Stimulated activated CD4-positive, alpha-beta T cell treated with anti-CD3 and anti-CD28 coated beads, Interleukin-12 subunit alpha, Interleukin-12 subunit beta, amount 100 ng/mL, for 4 hours (primary cell): ENCODE data around the gene POLDIP2.
"Not testable (repeated sequence)": the region's sequence is repeated elsewhere in the genome, so short reads cannot be mapped to it uniquely, and the experiment has no call there.

Experiments
- DNase-seq: peaks from one replicate; pipeline ENCODE4 v3.0.0-alpha.2; 2020

The POLDIP2 gene

GRCh38 chr17:28364665-28365363, 7.5 kb upstream of the POLDIP2 start, which contains the start of gene SEBOX:
TSS of gene SEBOX (minus strand) at chr17:28365199. CDS start at chr17:28365151, 48 bp downstream.
- DNase-seq = no peak

GRCh38 chr17:28363776-28364650, 6.7 kb upstream of the POLDIP2 start:
- no peak for DNase-seq

- DNase-seq = no peak
These were observed 5.9 kb upstream of the POLDIP2 start for GRCh38 chr17:28363186-28363585.

DNA sequence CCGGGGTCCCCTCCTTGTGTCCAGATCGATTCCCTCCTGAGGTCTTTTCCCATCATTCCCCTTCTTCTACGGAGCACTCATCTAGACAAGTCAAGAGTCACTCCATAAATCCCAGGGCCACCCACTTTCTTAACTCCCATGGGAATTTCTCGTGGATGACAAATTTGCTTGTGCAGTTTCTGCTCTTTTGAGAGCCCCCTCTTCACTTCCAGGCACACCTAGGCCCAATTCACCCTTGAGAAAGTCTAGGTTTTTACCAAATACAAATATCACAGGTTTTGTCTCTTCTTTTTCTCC, 522 bp upstream of the POLDIP2 start:
- no peak for DNase-seq

DNA sequence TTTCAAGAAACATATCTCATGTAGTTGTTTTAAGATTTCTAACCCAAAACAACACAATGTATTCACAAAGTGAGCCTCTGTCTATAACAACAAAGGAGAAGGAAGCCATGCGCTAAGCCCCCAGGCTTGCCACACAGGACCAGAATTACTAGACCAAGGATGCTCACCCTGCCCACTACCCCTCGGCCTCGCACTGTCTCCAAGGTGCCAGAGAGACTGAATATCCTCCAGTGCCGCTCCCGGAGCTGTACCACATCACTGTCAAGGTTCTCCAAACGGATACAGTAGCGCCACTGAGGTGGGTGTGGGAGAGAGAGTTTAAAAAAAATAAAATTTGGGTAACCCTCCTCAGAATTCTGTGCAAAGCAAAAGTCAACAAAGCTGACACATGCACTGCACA, 7.1 kb downstream of the POLDIP2 start:
- no peak for DNase-seq

GRCh38 chr17:28348979-28349378, 8.3 kb downstream of the POLDIP2 start:
- DNase-seq = no peak

GRCh38 chr17:28347261-28347891, 10.0 kb downstream of the POLDIP2 start:
- no peak for DNase-seq

DNA sequence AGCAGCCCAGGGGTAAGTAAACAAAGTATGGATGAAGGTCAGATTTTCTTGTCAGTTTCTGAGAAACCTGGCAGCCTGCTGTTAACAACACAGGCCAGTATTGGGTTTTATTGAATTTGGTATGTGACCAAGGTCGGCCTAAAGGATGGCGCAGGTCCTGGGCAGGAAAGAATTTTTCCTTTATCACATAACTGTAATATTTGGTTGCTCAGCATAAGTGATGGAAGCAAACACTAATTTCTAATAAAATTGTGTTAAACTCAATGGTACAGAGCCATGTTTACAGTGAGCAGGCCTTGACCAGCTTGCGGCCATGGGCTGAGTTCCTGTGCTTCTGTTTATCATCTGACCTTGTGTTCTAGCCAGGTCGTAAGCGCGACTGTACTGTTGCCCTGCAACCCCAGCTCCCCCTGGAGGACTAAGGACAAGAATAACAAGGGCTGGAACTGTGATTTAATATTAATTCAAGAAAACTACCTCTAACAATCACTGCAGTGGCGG, 10.5 kb downstream of the POLDIP2 start:
- no peak for DNase-seq

DNA sequence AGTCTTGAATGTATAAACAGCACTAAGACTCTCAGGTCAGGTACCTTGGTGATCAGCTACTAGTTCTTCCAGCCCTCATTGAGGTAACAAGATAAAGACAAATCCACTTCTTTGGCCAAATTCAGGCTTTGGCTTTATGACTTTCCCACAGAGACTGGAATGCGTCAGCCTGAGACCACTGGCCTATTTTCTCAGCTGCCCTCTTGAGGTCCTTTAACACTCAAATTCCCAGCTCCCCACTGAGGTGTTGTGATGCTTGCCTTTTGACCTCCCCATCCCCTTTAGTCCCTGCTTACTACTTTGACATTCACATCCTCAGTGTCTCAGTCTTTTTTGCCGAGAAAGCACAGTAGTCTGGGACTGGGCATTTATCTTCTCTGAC, 11.1 kb downstream of the POLDIP2 start:
- no peak for DNase-seq

DNA sequence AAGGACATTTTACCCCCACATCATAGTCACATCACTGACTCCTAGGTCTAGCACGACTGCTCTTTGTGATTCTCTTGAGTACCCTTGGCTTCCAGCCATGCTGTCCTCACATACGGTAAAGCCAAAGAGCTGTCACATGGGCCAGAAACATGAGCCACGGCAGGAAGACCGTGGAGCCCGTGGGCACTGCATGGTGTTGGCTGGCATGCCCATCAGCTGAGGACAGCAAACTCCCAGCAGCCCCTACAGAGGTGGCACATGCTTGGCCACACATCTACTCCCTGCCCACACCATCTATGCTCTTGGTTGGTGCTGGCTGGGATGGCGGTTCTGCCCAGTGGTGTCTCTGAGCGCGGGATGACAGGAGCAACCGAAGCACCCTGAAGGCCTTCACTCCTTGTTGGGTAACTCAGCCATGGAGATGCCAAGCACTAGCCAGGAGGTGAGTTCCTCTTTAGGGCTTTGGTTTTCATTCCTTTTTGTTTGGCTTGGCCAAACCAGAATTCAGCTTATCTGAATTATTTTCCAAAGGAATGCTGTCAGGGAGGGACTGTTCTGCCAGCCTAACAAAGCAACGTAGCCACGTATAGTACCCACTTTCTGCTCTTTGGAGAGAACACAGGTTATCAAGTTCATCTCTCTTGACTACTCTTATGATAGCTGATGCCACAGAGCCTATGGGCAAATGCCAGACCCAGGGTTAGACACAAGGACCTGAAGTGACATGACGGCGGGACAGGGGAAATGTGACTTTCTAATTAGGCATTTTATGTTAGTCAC, 11.7 kb downstream of the POLDIP2 start:
- no peak for DNase-seq

DNA sequence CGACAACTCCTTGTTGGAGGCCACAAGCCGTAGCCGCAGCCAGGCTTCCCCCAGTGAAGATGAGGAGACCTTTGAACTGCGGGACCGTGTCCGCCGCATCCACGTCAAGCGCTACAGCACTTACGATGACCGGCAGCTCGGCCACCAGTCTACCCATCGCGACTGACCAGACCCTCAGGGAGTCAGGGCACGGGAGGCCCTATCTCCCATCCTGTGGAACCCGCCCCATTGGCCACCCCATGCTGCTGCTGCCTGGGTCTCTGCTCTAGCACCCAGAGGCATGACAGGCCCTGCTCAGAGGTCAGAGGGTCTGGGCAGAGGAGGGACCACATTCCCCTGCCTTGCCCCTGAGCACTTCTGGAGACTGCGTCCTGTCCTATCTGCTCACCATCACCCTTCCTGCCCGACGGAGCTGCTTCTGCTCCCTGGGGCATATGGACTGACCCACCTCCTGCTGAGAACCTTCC, 12.9 kb downstream of the POLDIP2 start:
- DNase-seq = no peak

- no peak for DNase-seq
These were observed 13.3 kb downstream of the POLDIP2 start for GRCh38 chr17:28344011-28344410.

DNA sequence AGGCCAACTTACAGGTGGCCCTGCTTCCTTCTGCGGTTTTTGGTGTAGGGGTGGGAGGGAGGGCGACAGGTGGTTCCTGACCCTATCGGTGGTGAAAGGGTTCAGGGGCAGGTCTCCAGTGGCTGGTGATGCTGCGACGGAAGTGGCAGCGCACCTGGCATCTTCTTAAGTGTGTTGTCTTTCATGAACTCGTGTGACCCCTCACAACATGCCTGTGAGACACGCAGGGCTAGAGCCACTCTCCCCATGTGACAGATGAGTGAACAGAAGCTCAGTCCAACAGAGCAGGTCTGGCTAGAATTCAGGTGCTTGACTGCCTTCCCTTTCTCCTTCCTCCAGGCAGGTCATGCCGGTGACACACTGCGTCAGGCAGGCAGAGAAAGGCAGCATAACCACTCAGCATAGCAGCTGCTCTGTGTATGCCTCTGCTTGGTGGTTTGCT, 13.8 kb downstream of the POLDIP2 start:
- no peak for DNase-seq

- no peak for DNase-seq
These were observed 15.0 kb downstream of the POLDIP2 start for GRCh38 chr17:28342313-28342712.

- no peak for DNase-seq
These were observed 15.8 kb downstream of the POLDIP2 start for GRCh38 chr17:28341516-28341915.

- no peak for DNase-seq
These were observed 17.0 kb downstream of the POLDIP2 start for GRCh38 chr17:28340374-28340773.

GRCh38 chr17:28339431-28339830, 17.9 kb downstream of the POLDIP2 start:
- no peak for DNase-seq

DNA sequence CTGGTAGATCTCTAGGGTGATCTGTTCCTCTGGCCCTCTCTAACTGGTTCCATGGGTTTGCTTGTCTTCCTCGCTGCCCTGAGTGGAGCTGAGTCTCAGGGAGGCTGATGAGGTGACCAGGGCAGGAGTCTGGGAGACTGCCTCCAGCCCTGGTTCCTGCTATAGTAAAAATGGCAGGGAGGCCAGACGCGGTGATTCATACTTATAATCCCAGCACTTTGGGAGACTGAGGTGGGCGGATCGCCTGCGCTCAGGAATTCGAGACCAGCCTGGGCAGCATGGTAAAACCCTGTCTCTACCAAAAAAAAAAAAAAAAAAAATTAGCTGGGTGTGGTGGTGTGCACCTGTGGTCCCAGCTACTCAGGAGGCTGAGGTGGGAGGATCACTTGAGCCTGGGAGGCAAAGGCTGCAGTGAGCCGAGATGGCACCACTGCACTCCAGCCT, 18.5 kb downstream of the POLDIP2 start:
- DNase-seq = not testable (repeated sequence)

DNA sequence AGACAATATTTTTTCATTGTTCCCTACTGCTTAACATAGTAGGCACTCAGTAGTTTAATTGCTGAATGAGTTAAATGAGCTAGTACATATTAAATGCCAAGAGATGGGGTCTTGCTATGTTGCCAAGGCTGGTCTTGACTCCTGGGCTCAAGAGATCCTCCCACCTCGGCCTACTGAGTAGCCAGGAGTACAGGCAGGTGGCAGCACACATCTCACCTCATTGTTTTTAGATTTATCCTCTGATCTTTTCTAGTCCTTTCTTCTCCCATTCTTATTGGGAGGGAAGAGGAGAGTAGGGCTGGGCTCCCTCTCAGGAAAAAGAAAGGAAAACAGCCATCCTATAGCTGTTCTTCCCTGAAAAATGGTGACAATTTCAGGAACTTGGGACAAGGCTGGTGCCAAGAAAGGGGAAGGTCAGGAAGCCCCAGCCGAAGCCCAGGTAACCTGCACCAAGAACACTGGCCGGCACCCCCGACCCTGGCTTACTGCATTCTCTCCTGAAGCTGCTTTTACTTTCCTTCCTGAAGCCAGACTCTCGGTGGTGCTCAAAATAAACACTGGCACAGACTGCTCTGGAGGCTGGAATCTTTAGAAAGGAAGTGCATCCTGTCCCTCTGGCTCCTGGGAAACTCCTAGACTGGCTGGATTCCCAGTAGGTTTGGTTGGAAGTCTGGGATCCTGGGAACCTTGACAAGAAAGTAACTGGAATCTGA, 19.1 kb downstream of the POLDIP2 start:
- DNase-seq = no peak

DNA sequence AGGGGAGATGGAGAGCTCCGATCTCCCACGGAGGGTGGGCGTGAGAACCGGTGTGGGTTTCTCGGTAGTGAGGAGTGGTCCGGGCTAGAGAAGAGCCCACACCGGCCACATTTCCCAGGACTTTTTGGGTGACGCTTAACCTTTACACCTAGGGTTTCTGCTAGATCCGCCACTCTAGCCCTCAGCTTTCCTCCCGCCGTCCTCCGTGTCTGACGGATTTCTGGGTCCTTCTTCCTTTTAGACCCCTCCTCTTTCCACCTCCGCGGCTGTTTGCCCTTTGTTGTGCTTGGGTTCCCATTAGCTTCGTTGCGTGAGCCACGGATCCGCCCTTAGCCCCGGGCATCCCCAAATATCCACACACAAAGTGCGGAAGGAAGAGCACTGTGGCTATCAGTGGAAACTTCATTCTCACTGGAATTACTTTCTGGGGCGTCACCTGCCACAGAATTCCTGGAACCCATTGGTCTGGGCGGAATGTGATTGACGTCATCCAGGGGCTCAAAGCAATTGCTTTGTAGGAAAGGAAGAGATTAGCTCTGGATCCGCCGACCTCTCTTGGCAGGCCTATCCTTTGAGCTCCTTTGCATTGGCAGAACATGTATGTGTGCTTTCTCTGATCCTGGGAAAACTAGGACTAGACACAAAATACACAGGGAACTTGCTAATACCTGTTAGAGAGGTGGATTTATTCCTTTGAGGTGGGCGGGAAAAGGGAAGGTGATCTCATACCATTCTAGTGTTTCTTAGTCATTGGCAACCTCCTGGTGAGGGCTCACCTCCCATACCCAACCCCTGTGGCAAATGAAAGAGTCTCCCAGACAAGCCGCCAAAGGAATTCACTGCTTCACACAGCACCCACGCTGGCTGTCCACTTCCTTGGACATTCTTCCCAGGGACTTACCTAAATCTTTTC, 21.1 kb downstream of the POLDIP2 start:
- DNase-seq = peak; percentile 32
